RKO (cell line): ENCODE measurements around the gene FSTL1.

Experiments
- DNase-seq: peaks from one replicate; pipeline ENCODE4 v3.0.0-alpha.2; 2016; ENCODE audit warnings: low spot score

The FSTL1 gene, protein sequence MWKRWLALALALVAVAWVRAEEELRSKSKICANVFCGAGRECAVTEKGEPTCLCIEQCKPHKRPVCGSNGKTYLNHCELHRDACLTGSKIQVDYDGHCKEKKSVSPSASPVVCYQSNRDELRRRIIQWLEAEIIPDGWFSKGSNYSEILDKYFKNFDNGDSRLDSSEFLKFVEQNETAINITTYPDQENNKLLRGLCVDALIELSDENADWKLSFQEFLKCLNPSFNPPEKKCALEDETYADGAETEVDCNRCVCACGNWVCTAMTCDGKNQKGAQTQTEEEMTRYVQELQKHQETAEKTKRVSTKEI

DNA sequence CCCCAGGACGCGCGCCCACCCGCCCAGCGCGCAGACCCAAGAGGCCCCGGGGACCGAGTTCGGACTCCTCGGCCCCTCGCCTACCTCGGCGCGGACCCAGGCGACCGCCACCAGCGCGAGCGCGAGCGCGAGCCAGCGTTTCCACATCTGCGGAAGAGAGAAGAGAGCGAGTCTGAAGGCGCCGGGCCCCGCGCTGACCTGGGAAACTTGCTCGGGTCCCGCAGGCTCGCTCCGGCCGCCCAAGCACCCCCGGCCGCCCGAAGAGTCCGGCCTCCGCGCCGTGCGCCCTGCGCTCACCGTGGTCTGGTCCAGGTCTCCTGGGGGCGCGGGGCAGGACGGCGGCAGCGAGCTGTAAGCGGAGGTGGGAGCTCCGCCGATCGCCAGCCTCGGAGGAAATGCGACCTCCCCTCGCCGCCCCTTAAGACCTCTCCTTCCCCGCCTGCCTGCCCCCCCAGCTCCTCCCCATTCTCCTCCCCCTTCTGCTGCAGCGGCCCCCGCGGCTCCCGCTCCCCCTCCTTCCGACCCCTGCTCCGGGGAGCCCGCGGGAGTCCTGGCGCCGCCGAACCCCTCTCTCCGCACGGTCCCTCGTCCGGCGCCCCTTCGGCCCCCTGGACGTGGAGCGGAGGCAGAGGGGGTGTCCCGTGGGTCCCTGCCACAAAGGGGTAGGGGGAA lies at the start of gene FSTL1:
FSTL1 (minus strand) TSS at position 393 of the 672 bp plus-strand sequence; CDS start at position 147, 246 bp downstream.
- no peak for DNase-seq

DNA sequence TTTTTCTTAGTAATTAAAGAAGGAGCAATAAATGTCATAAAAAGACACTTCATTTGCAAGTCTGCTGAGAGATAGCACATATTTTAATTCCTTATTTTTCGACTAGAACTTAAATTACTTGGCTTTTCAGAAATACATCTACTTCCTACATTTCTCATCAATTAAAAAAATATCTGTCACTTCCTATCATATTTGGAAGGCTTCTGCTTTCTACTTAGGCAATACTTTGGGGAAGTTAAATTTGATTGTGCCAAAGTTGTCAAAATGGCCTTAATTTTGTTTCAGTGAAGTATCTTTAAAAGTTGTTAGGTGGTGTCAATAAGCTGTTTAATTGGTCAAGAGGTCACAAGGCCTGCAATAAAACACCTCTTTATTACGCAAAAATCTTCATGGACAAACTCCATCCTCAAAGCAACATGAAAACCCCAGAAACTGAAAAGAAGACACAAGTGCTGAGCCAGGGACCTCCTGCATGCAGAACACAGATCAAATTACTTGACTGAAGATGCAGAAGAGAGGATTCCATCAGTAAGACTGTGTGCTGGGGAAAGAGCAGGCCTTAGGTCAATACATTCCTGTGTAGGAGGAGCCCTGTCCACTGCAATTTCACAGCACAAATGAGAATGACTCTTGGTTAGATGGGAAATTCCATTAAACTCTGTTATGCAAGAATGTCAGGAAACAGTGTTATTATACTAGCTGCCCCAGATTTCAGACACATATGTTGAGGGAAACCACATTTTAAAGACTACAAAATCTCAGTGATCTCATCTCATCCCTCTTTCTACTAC lies 48.0 kb upstream of the FSTL1 start:
- no peak for DNase-seq

DNA sequence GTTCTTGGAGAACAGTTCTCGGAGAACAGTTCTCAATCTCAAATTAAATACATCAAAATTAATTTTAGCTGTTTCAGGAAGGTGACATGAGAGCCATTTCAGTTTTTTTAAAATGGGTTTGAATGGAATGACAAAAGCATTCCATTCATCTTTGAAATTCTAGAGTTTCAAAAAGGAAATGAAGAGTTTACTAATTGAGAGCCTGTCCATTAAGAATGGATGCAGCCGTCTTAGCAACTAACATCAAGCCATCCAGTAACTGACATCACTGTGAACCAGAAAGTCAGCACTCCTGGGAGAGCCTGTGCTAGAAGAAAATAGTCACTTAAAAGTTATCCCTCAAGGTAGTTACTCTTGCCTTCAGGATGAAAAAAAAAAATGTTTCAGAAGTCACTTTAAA lies 47.0 kb upstream of the FSTL1 start:
- no peak for DNase-seq

- no peak for DNase-seq
Observed at GRCh38 chr3:120497336-120497735, 46.5 kb upstream of the FSTL1 start.

DNA sequence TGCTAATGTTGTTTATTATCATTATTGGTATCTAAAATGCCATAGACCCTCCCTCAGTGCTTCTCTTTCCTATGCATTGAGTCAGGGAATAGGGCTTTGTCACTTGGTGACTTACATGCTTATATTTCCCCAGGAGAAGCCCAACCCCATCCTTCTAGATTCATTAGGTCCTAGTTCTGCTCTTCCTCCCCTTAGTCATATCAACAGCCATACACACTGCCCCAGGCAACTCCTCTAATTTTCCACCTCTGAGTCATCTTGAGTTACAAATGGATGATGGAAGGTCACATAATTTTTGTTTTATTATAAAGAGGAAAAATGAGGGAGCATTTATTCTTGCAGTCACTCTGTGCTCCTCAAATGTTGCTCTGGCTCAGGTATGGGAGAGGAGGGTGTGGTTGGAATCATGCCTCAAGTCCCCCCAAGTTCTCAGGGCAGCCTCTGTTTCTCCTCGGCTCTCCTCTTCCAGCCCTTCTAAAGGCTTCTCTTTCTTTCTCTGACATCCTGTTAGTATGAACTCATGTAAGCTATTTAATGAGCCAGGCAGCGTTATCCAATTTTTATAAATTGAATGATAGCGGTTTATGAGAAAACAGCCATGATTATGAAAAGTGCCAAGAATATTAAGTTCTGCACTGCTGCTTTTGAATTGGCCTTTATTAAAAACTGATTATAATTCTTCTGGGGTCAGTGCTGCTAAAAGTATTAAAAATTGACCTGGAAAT lies 45.6 kb upstream of the FSTL1 start:
- peak; percentile 37 for DNase-seq

DNA sequence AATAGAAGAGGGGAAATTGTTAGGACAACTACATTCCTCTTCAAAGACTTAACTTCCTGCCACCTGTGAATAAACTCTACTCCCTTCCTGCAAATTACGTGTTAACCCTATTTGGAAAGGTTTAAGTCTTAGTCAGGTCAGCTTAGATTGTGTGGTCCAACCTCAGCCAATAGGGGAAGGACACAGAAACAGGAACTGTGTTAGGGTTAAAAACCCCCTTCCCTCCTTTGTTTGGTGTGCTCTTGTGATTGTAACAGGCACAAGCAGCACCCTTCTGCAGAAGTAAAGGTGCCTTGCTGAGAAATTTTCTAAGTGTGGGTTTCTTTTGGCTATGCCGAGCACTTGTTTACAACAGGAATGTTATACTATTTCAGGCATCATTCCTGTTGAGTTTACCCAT lies 45.0 kb upstream of the FSTL1 start:
- DNase-seq, result no peak

- DNase-seq, result no peak
Observed at GRCh38 chr3:120492103-120492502, 41.3 kb upstream of the FSTL1 start.

- DNase-seq, result no peak
Observed at GRCh38 chr3:120489421-120489820, 38.6 kb upstream of the FSTL1 start.

DNA sequence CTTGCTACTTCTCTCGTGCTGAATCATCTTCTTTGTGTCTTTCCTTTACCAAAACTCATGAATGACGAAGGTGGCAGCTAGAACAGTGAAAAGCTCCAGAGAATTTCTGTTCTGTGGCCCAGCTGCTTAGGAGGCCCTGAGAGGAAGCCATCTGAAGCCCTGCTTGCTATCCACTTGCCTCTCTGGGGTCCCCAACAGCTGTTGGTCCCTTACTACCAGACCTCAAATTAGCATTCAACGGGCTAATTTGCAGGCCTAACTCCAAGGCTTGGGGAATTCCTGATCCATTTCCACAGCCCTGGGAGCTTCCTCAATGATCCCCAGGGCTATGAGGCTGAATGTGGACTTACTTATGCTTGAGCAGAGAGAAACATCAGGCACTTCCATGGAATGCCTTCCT lies 37.5 kb upstream of the FSTL1 start:
- no peak for DNase-seq

GRCh38 chr3:120487191-120487650 lies 36.4 kb upstream of the FSTL1 start:
- DNase-seq, result no peak

- DNase-seq, result no peak
Observed at GRCh38 chr3:120481081-120481480, 30.3 kb upstream of the FSTL1 start.

DNA sequence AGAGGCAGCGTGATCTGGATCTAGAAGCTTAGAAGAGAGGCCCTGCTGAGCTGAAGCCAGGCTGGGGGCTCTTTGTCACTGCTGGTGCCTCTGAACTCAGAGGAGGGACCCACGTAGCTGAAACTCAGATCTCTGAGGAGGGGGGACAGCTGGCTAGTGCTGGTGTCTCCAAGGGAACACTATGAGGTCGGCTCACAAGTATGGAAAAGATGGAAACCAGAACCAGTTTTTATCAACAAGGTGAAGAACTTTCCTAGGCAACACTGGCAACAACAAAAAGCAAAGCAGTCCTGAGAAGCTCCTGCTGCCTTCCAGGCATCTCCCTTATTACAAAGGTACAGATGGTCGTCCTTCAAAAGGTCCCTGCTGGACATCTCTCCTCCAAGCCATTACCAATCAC lies 27.0 kb upstream of the FSTL1 start:
- DNase-seq, result no peak

DNA sequence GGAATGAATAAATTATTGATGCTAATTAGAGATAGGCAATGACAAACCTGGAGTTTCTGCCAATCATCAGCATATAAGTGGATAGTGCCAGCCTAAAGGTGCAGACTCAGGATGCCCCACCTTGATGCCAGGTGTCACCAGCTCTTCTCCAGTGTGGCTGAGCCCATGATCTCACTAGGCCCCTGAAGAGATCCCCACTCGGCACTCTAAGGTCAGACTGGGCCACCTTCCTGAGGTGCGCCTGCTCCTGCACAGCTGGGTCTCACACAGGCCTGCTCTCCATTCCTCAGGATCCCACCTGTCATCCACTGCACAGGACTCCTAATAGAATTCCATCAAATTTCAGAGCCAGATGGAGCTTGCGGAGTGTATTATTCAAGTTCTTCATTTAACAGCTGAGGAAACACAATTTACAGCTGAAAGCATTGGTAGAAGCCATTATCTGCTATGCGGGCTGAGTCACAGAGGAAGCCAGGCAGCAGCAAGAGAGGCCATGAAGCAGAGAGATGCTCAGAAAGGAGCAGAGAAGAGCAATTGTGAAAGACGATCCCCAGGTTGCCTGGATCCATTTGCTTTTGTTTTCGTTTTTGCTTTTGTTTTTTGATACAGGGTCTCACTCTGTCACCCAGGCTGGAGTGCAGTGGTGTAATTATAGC lies 25.1 kb upstream of the FSTL1 start:
- no peak for DNase-seq

DNA sequence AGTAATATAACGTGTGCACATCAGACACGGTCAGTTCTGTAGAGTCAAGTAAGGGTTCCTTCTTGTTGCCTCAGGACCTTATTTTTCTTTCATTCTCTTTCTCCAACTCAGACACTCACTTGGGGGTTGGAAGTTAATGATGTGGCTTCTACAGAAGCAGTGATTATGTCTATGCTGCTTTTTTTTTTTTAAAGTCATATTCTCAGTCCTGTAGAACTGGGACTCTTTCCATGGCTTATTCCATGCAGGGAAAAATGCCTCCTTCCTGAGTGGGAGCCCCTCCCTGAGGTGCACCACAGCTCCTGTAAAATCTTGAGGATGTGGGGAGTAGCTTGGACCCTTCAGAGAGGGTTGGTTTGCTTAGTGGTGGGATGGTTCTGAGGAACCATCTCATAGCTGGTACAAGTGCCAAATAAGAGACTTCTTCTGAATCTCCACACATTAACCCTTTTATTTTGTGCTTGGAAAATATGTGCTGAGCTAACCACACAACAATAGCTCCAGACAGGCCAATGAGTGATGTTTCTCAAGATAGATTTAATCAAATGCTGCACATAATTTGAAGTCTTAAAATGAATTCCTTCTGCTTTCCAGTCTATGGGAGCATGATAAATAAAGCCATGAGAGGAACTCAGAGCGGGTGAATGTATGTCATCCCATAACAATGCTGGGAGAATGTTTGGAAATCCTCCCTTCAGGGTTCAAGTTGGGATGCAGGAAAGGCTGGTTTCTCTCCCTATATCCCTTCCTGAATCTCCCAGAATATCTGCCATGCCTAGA lies 23.3 kb upstream of the FSTL1 start:
- no peak for DNase-seq

DNA sequence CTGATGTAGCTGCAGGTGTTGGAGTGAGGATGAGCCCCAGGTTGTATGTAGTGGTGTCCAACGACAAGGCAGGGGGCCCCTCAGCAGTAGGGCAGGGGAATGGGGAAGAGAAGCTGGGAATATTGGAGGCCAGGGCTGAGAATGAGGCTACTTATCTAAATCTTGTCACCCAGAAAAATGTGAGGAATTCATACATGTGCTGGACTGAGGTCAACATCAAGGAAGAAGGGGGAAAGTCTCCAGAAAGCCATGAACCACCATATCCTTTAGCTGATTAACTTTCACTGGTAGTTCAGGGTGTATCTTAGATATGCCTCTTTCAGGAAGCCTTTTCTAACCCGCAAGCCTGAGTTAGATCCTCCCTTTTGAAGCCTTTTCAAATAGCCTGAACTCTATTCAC lies 22.6 kb upstream of the FSTL1 start:
- DNase-seq, result no peak

DNA sequence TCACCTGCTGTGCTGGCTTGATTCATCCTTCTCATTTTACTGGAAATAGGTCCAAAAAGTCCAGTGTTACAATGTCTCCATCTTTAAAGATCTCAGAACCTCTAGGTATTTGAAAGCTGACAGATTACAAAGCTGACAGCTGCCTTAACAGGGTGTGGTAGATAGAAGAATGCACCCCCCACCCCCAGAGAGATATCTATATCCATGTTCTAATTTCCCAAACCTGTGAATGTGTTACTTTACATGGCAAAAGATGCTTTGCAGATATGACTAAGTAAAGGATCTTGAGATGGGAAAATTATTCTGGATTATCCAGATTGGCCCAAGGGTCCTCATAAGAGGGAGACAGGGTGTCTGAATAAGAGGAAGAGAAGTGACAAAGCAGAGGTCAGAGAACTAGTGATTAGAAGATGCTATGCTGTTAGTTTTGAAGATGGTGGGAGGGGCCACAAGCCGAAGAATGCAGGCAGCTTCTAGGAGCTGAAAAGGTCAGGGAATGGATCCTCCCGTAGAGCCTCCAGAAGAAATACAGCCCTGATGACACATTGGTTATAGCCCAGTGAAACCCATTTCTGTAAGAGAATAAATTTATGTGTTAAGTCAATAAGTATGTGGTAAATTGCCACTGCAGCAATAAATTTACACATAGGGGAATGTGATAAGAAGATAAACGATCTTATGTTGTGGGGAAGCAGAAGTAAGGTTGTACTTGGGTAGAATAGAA lies 21.5 kb upstream of the FSTL1 start:
- no peak for DNase-seq

DNA sequence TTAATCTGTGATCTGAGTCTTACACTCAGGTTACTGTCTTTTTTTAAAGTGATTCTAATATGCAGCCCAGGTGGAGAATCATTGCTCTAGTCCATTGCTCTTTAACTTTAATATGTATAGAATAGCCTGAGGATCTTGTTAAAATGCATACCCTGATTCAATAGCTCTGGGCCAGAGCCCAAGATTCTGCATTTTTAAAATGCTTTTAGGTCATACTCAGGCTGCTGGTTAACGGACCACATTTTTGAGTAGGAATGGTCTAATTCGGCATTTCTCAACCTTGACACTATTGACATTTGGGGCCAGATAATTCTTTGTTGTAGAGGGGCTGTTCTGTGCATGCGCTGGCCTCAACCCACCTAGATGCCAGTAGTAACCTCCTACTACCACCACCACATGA lies 20.9 kb upstream of the FSTL1 start:
- DNase-seq, result no peak

- DNase-seq, result no peak
Observed at GRCh38 chr3:120470870-120471269, 20.1 kb upstream of the FSTL1 start.

- DNase-seq, result no peak
Observed at GRCh38 chr3:120469882-120470301, 19.1 kb upstream of the FSTL1 start.

DNA sequence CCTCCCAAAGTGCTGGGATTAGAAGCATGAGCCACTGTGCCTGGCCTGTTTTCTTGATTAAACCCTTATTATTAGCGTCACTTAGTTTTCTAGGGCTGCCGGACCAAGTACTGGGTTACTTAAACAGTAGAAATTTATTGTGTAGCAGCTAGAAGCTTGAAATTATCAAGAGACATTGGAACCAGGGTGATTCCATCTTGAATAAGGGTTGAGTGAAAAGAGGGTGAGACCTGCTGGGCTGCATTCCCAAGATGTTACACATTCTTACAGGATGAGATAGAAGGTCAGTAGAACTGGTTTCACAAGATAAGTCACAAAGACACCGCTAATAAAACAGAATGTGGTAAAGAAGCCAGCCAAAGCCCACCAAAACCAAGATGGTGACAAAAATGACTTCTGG lies 18.6 kb upstream of the FSTL1 start:
- DNase-seq, result no peak
